HG03196 (cell line): ENCODE measurements around the gene PROP1.
"Not testable (repeated sequence)": the region's sequence is repeated elsewhere in the genome, so short reads cannot be mapped to it uniquely, and the experiment has no call there.

Experiments
- ATAC-seq: cut with Tn5 transposase; IDR thresholded peaks from one replicate; pipeline ENCODE4 v1.9.1; 2021; ENCODE audit not compliant: unreplicated experiment

The PROP1 gene

DNA sequence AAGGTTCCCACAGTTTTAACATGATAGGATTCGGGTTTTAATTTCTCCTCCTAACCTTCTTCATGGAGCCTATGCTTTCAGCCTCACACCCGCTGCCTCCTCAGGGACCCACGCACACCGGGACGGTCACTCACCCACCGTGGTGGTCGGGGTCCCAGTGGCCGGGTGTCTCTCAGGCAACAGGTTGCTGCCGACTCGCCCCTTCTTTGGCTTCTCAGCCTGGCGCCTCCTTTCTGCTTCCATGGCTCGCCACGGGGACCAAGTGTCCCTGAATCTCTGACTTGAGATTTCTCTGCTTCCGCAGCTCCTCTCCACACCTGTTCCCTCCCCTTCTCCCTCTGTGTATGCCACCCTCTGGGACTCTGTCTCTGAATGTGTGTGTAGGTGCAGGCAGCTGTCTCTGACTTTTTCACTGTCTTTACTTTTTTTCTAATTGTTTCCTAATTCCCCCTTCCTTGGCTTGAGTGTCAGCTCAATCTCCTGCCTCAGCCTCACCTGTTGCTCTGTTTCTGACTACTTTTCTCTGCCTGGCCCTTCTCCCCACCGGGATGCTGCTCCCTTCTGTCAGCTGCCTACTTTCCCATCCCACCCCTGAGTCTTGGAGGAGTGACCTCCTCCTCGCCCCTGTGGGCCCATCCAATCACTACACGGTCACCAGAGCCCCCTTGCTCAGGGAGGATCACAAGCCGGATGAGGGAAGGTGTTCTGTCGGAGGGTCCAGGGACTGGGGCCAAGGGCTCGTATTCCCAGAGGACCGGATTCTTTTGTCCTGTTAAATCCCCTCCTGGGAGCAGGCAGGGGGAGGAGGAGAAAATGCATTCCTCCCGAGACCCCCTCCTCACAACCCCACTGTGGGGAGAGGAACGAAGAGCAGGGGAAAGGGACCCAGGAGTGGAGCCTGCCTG is at the start of gene PROP1:
TSS of gene PROP1 (minus strand) at position 552 of the 905 bp plus-strand sequence. CDS start at position 243, 309 bp downstream.
- ATAC-seq, result no peak

DNA sequence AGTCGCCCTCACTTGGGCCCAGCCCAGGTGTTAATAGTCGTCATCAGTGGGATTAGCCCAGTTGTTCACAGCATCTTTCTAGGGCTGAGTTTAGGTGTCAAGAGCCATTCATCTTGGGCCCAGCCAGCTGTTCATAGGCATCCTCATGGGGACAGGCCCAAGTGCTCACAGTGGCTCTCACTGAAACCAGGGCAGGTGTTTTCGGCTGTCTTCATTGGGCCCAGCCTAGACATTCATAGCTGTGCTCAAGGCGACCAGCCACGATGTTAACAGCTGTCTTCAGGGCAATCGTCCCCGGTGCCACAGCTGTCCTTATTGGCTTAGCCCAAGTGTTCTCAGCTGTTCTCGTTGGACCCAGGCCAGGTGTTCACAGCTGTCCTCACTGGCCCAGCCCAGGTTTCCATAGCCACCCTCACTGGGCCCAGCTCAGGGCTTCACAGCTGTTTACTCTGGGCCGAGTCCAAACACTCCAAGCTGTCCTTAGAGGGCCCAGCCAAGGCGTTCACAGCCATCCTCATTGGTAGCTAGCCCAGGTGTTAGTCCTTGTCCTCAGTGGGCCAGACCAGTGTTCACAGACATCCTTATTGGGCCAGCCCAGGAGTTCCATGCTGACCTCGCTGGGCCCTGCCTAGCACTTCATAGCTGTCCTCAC is 23.5 kb upstream of the PROP1 start:
- not testable (repeated sequence) for ATAC-seq

DNA sequence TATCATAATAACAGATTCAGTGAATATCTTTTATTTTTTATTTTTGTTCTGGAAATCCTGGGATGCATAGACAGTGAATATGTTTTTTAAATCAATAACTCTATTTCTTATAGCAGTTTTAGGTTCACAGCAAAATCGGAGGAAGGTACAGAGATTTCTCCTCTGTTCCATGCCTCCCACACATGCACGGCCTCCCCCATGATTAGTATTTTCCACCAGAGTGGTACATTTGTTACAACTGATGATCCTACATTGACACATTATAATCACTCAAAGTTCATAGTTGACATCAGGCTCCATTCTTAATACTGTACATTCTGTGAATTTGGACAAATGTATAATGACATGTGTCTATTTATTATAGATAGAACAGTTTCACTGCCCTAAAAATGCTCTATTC is 16.7 kb upstream of the PROP1 start:
- not testable (repeated sequence) for ATAC-seq

DNA sequence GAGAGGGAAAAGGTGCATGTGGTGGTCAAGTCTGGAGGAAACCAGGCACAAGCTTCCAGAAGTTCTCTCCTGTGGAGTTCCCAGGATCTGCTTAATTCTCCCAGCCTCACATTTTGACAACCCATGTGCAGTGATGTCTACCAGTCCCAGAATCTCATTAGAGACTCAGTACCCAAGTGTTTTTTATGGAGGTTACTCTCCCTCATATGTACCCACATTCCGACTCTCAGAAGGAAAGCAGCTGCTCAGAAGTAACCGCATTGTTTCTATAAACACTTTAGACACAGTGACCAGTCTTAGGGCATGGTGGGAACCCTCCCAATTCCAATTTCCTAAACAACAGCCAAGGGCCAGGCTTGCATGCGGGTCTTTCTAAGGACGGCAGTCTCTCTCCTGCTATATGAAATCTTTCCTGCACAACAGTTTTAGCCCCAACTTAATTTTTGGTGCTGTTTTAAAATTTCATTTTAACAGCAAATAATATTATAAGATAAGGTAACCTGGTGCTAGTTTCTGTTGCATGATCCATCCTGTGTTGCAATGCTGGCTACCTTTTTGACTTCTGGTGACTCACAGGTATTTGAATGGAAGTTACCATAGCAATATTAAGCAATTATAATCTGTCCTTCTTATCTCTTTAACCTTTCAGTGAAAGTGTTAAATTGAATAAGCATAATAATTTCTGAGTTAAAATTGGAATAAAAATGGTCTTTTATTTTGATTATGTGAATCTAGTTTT is 15.9 kb upstream of the PROP1 start:
- not testable (repeated sequence) for ATAC-seq

DNA sequence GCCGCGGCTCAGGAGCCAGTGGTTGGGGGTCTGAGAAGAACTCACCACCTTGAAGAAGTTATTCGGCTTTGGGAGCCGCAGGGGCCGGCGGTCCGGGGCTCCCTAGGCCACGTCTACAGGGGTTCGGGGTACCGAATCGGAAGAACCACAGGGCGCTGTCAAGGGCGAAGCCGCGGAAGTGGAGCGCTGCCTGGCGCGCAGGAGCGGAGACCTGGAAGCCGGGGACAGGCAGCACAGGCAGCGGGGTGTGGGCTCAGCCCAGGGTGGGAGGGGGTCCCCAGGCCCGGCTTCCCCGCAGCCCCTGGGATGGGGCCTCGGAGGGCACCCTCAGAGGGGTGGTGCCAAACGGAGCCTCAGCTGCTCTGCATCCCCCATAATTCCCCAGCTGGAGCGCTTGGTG is 11.2 kb upstream of the PROP1 start:
- ATAC-seq, result not testable (repeated sequence)

DNA sequence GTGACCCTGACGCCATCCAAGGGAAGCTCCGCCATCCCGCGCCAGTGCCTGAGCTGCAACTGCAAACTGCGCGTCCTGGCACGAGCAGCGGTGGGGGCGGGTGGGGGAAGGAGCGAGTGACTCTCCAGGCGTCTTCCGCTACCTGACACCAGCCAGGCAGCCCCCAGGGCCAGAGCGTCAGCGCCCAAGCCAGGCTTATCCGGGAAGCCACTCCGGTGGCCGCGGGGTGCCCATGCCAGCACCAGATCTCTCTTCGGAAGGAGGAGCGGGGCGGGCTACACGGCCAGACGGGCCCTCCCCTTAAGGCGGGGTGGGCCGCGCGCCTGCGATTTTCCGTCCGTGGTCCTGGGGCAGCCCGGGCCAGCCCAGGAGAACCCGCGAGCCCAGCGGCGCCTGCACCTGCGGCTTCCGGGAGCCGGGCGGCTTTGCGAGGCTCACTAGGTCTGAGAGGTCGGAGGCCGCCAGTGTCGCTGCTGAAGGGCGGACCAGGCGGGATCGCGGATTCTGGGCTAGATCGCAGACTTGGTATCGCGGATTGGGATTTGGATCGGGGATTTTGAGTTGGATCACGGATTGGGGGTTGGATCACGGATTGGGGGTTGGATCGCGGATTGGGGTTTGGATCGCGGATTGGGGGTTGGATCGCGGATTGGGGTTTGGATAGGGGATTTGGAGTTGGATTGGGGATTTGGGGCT is 10.6 kb upstream of the PROP1 start:
- not testable (repeated sequence) for ATAC-seq

DNA sequence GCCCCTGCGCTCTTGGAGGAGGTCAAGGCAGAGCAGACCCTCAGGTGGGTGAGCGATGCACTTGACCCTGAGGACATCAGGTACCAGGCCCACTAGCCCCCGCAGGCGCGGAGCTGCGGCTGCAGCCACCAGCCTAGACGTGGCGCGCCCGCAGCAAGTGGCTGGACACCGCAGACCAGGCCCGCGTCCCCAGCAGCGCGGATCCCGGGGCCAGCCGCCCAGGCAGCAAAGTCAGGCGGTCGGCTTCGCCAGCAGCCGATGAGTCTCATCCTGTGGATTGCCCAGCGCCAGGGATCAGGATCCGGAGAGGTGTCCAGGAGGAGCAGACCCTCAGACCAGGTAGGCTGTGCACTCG is 10.1 kb upstream of the PROP1 start:
- not testable (repeated sequence) for ATAC-seq

DNA sequence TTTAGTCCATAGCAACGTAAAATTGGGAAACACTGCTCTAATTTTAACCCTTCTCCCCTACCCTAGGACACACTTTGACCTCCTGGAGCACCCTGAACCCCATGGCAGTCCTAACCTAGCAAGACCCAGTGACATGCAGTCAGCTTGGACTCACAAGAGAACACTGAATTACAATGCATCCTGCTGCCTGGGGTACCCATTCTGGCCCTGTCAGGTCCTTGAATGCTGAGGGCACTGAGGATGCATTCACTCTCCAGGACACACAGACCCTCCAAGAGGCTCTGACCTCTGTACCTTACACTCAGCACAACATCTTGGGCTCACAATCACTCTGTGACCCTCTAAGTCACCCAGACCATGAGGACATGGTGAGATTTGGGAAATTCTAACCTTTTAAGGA is 1.8 kb upstream of the PROP1 start:
- ATAC-seq, result no peak

DNA sequence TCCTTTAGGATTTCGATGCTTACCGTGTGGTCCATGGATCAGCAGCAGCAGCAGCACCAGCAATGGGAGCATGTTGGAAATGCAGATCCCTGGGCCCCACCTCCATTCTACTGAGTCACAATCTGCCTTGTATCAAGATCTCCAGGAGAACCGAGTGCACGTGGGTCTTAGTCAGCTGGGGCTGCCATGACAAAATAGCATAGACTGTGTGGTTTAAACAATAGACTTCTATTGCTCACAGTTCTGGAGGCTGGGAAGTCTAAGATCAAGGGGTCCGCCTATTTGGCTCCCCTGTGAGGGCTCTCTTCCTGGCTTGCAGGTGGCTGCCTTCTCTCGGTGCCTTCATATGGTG is 1.3 kb upstream of the PROP1 start:
- no peak for ATAC-seq

DNA sequence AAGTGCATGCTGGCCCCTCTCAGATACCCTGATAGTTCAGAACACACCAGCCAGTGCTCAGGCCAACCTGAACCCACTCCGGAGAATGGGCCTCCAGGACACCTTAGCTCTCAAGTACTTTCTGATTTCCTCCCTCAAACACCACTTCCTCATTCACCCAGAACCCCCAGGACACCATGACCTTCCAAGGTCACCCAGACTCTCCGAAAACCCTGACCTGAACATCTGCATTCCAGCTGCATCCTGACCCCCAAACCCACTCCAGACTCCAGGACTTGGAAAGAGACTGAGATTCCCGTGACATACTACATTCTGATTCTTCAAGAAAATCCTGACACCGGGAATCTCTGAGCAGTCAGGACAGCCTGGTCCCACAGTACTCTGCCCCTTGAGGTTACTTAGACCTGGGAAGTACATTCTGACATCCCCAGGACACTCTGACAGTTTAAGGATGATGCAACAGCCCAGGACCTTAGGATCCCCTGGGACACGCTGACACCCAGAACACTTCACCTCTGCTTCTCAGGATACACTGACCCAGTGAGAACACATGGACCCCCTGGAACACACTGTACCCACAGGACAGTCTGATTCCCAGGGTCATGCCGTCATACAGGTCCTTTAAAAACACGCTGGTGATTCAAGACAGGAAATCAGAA is 747 bp upstream of the PROP1 start:
- no peak for ATAC-seq

DNA sequence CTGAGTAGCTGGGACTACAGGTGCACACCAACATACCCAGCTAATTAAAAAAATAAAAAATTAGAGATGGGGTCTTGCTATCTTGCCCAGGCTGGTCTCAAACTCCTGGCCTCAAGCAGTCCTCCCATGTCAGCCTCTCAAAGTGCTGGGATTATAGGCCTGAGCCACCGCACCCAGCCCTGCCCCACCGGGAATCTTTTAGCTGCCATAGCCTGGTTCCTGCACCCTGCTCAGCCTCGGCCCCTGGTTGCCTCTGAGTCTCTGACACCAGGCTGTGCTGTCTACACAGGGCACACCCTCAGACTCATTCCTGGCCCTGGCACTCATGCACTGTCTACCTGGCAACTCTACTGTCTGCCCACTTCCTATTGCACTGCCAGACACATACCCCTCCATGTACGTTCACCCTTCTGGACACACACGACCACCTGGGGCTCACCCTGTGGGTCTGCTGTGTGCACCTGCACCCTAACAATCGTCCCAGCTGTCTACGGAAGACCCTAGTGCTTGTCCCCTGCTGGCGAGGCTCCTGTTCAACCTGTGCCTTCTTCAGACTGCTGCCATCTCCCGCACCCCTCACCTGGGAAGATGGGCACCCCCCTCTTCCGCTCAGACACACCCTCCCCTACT is 1.4 kb downstream of the PROP1 start:
- no peak for ATAC-seq

DNA sequence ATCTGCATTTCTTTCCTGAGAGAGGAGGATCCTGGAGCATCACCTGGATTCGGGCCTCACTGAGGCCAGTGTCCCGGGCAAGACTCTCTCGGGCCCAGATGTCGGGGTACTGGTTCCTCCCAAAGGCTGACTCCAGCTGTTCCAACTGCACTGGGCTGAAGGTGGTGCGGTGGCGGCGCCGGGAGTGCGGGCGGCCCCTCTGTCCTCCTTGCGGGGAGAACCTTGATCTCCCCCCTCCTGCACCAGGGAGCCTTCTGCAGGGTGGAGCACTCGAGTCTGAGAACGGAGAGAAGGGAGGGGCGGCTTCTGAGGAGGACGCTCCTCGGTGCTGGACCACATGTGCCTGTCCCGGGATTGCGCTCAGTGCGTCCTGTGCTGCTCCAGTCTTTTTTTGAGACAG is 2.0 kb downstream of the PROP1 start:
- no peak for ATAC-seq

DNA sequence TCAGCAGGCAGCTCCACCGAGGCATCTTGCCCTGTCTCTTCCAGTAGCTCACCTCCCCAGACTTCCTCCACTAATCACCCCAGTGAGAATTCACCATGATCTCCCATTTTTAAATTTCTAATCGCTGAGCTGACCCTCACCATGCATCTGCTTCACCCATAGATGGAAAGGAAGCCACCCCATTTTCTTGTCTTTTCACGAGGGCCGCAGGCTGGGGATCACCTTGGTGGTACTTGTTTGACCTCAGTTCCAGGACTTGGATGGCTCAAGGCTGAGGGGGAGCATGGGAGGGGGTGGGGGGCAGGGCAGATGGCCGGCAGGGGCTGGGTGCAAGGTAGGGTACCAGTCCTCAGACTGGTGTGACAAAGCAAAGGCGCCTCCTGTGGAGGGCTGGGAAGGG is 3.6 kb downstream of the PROP1 start:
- ATAC-seq, result no peak

DNA sequence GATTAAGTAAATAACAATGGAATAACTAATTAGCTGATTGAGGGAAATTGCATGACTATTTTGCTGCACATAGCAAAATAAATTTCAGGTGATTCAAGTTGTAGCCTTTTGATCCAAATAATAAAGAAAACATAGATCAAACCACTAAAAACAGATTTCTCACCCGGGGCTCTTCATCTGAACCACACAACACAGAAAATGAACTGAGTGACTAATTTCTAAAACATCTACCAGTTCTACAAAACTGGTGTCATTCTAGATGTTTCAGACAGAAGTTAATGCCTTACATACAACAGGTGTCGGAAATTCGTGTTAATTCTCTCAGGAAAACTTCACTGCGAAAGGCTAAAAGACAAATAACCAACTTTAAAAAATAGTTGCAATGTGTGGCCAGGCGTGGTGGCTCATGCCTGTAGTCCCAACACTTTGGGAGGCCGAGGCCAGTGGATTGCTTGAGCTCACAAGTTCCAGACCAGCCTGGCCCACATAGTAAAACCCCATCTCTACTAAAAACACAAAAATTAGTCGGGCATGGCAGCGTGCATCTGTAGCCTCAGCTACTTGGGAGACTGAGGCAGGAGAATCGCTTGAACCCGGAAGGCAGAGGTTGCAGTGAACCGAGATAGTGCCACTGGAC is 6.9 kb downstream of the PROP1 start:
- ATAC-seq, result no peak

DNA sequence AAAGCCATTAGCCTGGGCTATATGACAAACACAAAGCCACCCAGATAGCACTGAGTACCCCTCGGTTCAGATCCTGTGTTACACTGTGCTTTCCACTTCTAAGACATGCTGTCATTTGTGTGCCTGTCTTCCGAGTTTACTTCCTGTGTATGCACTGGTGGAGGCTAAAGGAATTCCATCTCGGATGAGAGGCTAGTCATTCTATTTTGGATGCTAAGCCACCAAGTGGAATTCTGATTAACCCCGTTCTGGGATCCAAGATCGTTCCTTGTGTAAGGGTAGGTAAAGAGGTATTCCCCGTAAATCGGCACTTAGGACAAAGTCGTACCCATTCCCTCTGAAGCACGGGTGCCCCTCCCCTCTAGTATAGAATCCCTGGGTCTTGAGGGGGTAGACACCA is 8.7 kb downstream of the PROP1 start:
- ATAC-seq, result no peak

DNA sequence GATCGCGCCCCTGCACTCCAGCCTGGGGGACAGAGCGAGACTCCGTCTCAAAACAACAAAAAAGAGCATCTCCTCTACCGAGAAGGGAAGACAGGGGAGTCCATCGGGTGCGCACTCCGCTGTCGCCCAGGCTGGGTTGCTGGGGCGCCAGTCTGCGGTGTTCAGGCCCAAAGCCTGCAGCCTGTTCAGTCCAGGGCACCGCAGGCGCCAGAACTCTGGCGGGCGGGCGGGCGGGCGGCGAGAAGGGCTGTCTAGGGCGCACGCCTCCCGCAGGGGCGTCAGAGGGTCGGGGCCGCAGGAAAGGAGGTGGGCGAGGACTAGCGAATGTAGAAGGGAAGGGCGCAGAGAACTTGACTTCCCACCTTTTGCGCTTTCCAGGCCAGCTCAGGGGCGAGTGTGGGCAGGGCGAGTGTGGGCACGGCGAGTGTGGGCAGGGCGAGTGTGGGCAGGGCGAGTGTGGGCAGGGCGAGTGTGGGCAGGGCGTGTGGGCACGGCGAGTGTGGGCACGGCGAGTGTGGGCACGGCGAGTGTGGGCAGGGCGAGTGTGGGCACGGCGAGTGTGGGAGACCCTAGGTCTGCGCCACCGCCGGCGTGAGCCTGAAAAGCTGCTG is 10.5 kb downstream of the PROP1 start:
- ATAC-seq, result no peak

DNA sequence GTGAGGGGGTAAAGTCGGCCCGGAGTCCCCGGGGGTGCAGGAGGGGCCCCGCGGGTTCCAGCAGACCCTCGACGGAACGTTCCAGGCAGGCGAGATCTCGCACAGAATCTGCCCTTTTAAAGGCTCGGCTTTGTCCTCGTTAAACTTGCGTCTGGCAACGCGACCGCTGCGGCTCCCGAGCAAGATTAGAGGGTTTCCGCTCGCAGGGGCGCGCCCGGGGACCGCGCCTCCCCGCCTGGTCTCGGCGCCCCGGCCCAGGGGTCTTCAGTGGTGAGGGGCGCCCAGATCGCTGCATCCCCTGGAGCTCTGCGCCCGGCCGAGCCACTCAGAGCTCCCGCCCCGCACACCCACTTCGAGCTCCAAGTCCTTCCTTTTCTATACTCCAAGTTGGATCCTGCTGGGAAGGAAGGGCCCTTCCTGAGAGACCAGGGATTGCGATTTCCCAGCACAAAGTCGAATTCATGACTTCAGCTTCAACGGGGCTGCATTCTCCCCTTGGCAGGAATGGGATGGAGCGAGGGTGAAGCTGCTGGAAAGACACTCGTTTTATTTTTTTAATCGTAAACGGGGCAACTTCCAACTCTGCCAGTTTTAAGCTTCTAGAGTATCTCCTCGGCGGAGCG is 11.3 kb downstream of the PROP1 start:
- ATAC-seq, result no peak

DNA sequence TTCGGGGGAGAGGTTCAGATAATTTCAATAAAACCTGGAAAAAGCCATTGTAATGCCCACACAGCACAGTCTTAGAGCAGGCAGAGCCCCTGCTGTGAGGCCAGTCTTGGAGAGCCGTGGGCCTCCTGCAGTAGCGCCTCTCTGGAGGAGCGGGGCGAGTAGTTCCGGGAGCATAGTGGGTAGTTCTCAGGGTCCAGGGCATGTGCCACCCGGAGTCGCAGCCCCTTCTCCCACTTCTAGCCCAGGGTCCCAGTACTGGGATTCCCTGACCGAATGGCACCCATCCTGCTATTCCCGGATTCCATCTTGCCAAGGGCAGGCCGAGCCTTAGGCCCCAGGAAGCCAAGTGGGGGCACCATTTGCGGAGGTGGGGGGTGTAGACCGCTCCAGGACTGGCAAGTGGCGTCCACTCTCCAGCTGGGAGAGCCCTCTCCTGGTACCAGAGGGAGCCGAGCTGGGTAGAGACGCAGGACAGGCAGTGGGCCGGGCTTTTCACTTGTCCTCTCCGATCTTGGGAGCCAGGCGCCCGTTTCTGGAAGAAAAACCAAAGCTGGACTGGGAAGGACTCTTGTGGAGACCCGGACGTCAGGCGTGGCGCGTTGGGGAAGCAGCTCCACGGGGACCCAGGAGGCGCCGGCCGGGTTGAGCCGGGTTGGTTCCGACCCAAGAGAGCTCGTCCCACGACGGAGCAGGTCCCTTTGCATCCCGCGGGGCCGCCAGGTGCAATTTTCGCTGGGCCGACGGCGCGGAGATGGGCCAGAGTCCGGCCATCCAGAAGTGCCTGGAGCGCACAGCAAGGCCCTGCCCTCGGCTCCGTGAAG is 12.1 kb downstream of the PROP1 start:
- ATAC-seq, result no peak
